Measurements from ENCODE around the gene IL17B. TPM values are rescaled to one million over a fixed set of nuclear protein-coding genes. Genes with fewer than 3 reads are reported as not detected.
"Not testable (repeated sequence)": the region's sequence is repeated elsewhere in the genome, so short reads cannot be mapped to it uniquely, and the experiment has no call there.

IL17B gene
- polyA plus RNA-seq, 1 donor (not counting 4 experiments of a cell fraction or from before 2014, with no cell fraction given), result not detected

GRCh38 chr5:149391524-149391923, 12.4 kb upstream of the IL17B start:
- Histone ChIP-seq H2AFZ (ENCODE audit: control insufficient read depth, low read length) (no peak overlapping the region), H3K9me3 (ENCODE audit: control insufficient read depth, low read depth, low read length) (no peaks in the 10 kb centered on the region), H3K9ac (ENCODE audit: control insufficient read depth, extremely low read depth, insufficient read depth, low read length) (no peak overlapping the region), H4K20me1 (ENCODE audit: control insufficient read depth, extremely low read depth, insufficient read depth, low read length) (no peaks in the 10 kb centered on the region), H3K4me3 (ENCODE audit: control insufficient read depth in 2 of 3, extremely low read depth in 1 of 3, insufficient read depth in 2 of 3, low read depth in 1 of 3, low read length in 3 of 3) (no peak overlapping the region), H3K27ac (ENCODE audit: control insufficient read depth, insufficient read depth, low read length) (no peak overlapping the region), H3K4me1 (ENCODE audit: control insufficient read depth, extremely low read depth, insufficient read depth, low read length) (no peaks in the 10 kb centered on the region), H3K4me2 (ENCODE audit: control insufficient read depth, extremely low read depth, insufficient read depth, low read depth, low read length) (no peak overlapping the region), H3K79me2 (ENCODE audit: control insufficient read depth, insufficient read depth, low read length) (no peaks in the 10 kb centered on the region), H3K36me3 (ENCODE audit: control insufficient read depth in 2 of 2, extremely low read depth in 1 of 2, insufficient read depth in 2 of 2, low read length in 2 of 2) (no peaks in the 10 kb centered on the region), H3K27me3 (ENCODE audit: control insufficient read depth, extremely low read depth, insufficient read depth, low read length) (no peaks in the 10 kb centered on the region), H3K9me1 (ENCODE audit: control insufficient read depth, extremely low read depth, insufficient read depth, low read length) (no peaks in the 10 kb centered on the region)
- FAIRE-seq (no peak), DNase-seq (ENCODE audit: low read depth, low spot score) (no peak)
- dilution Hi-C loops (cut with MboI; ENCODE audit: extremely low pct_ligation_motif_present, low sequenced_read_pairs), result no loop called here
- TF ChIP-seq CTCF (optimal IDR thresholded peaks at IDR 0.05 in 1 of 3, IDR thresholded peaks at IDR 0.05 in 1 of 3, conservative IDR thresholded peaks at IDR 0.05 in 1 of 3; ENCODE audit: extremely low read depth in 1 of 3, insufficient read depth in 2 of 3, low read length in 3 of 3), result no peak
- no peak for TF ChIP-seq EZH2 (IDR thresholded peaks at IDR 0.05; ENCODE audit: low read length)

GRCh38 chr5:149391076-149391475, 12.0 kb upstream of the IL17B start:
- H4K20me1 ChIP-seq (ENCODE audit: control insufficient read depth, extremely low read depth, insufficient read depth, low read length); H3K27me3 ChIP-seq (ENCODE audit: control insufficient read depth, extremely low read depth, insufficient read depth, low read length); H2AFZ ChIP-seq (ENCODE audit: control insufficient read depth, low read length); H3K27ac ChIP-seq (ENCODE audit: control insufficient read depth, insufficient read depth, low read length); DNase-seq (ENCODE audit: low read depth, low spot score); H3K9me3 ChIP-seq (ENCODE audit: control insufficient read depth, low read depth, low read length); H3K4me3 ChIP-seq (ENCODE audit: control insufficient read depth in 2 of 3, extremely low read depth in 1 of 3, insufficient read depth in 2 of 3, low read depth in 1 of 3, low read length in 3 of 3); FAIRE-seq; dilution Hi-C loops (cut with MboI; ENCODE audit: extremely low pct_ligation_motif_present, low sequenced_read_pairs); H3K4me1 ChIP-seq (ENCODE audit: control insufficient read depth, extremely low read depth, insufficient read depth, low read length); H3K9ac ChIP-seq (ENCODE audit: control insufficient read depth, extremely low read depth, insufficient read depth, low read length); H3K79me2 ChIP-seq (ENCODE audit: control insufficient read depth, insufficient read depth, low read length); H3K36me3 ChIP-seq (ENCODE audit: control insufficient read depth in 2 of 2, extremely low read depth in 1 of 2, insufficient read depth in 2 of 2, low read length in 2 of 2); H3K4me2 ChIP-seq (ENCODE audit: control insufficient read depth, extremely low read depth, insufficient read depth, low read depth, low read length); H3K9me1 ChIP-seq (ENCODE audit: control insufficient read depth, extremely low read depth, insufficient read depth, low read length): not testable (repeated sequence)

Measured in keratinocyte (primary cell).